ENCODE measurements around the gene SRSF3.

DNA sequence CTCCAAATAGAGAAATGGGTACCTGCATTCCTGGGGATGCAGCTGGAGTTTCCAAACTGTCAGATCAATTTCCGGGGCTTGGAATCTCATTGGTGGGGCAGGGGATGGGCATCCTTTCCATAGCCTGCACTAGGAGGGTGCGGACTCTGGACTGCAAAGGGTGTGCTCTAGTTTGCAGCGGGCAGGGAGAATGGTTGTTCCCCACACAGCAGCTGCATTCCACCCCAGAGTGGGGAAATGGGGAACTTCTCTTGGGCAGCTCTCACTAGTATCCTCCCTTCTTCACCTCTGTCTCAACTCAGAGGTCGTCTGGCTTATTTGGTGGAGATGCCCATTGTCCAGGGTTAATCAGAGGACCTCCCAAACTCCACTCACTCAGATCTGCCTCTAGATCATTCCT is 49.8 kb downstream of the SRSF3 start:
- TF ChIP-seq POLR2A (IDR thresholded peaks at IDR 0.05): no peak
- TF ChIP-seq, protein P1, sequence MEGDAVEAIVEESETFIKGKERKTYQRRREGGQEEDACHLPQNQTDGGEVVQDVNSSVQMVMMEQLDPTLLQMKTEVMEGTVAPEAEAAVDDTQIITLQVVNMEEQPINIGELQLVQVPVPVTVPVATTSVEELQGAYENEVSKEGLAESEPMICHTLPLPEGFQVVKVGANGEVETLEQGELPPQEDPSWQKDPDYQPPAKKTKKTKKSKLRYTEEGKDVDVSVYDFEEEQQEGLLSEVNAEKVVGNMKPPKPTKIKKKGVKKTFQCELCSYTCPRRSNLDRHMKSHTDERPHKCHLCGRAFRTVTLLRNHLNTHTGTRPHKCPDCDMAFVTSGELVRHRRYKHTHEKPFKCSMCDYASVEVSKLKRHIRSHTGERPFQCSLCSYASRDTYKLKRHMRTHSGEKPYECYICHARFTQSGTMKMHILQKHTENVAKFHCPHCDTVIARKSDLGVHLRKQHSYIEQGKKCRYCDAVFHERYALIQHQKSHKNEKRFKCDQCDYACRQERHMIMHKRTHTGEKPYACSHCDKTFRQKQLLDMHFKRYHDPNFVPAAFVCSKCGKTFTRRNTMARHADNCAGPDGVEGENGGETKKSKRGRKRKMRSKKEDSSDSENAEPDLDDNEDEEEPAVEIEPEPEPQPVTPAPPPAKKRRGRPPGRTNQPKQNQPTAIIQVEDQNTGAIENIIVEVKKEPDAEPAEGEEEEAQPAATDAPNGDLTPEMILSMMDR (IDR thresholded peaks at IDR 0.05): no peak

Data from lower leg skin (tissue), 3 donors.